Activated effector memory CD4-positive, alpha-beta T cell treated with Interleukin-2 at 50 U/mL for 16 hours (primary cell): ENCODE data around the gene DCDC1.

Experiments used
- DNase-seq: peaks from one replicate; pipeline ENCODE4 v3.0.0-alpha.2; 2020

Gene DCDC1

DNA sequence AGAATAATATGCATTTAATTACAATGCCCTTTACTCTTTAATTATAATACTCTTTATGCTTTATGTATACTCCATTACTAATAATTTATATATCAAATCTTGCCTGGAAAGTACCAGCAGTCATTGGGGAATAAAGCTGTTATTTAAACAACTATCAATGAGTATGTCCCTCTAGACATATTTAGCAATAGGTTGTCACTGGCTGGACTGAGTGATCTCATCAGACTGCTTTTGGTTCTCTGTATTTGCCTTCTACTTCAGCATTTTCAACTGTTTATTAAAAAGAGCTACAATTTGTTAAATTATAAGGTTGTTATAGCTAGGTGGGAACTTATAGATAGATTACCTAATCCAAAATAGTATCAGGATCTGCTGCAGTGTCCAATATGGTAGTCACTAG, 267.2 kb downstream of the DCDC1 start:
- DNase-seq, result no peak

DNA sequence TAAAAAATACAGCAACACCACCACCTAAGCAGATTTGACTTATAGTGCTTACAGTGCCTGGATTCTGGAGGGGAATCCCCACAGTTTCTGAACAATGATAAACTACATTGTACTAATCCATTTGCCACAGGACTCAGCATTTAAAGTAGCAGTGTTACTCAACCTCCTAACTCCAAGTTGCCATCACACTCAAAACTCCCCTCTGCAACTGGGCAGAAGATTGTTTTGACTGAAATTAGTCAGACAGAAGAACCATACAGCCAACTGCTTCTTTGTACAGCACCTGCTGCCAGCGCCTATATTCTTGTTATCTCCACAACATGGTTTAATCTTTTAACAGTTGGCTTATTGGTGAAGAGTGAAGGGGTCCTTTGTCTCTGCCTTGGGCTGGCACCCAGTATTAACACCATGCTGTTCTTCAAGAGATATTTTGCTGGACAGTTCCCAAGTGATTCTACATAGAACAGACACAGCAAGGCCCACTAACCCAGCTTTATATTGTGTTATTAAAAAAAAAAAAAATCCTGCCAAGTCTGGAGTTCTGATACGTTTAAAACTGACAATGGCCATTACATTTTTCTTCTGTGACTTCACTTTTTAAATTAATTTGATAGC, 273.2 kb downstream of the DCDC1 start:
- DNase-seq, result no peak

DNA sequence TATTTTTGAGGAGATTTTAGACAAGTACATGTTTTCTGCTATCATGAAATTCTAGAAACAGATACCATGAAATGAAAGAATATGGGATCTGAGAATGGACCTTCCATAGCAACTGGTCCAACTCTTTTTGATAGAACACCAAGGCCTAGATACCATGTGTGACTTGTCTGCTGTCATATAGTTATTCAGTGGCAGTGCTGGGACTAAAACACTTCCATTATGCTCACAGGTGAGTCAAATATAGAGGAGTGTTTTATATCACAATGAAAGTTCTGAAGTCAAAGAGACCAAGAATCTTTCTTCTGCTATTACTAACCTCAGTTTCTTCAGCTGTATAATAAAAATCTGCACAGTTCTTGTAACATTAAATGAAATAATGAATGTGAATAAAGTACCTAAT, 276.9 kb downstream of the DCDC1 start:
- DNase-seq, result no peak

DNA sequence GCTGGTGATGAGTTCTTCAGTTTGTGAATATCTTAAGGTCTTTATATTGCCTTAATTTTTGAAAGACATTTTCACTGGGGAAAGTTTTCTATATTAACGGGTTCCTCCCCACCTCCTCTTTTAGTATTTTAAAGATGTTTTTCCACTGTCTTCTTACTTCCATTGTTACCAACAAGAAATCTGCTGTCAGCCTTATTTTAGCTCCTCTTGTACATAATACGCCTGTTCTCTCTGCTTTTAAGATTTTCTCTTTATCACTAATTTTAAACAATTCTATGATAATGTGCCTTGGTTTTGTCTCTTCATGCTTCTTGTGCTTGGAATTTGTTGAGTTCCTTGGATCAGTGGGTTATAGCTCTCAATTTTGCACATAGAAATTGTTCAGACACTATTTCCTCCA, 280.4 kb downstream of the DCDC1 start:
- no peak for DNase-seq

DNA sequence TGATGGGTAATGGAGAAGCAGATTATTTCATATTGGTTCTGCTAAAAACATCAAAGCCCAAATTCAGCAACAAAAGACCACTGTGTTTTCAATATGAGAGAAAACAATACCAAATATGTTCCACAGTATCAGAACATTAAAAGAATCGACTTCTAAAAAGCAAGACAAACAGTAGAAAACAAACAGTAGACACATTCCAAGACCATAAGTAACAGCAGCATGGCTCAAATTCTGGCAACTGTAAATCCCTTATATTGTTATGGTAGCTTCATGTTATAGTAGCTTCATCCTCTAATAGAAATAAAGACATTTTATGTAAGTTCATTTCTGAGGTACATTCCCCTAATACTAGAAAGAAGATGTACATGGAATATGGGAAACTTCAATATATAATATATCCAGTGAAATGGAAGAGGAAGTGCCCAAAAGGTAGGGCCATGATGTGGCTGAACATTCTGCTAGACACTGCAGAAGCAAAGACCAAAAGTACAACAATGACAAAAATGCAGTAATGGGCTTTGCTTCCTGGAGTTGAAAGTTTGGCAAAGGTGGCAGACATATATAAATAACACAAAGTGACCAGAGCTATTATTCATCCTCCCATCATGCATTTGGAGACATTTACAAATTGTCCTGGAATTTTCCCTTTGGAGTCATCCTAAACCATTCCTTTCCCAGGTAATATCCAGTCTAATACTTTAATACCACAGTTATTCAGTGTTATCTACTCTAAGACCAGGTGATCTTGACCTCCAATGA, 299.9 kb downstream of the DCDC1 start:
- DNase-seq, result no peak

DNA sequence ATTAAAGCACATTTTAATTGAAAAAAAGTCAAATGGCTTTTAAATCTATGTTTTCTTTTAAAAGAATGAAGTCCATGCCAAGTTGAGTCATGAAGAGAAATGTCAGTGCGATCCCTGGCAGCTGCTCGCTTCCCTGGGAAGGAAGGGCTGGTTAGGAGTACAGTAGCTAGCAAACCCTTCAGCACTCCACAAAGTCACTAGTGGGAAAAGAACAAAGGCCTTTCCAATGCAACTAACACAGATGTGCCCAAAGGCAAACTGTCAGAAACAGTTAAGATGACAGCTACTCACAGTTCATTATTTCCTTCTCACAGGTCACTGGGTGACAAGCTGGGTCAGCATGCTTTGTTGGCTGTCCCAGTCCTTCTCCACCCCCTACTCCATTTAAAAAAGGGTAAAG, 308.7 kb downstream of the DCDC1 start:
- no peak for DNase-seq

DNA sequence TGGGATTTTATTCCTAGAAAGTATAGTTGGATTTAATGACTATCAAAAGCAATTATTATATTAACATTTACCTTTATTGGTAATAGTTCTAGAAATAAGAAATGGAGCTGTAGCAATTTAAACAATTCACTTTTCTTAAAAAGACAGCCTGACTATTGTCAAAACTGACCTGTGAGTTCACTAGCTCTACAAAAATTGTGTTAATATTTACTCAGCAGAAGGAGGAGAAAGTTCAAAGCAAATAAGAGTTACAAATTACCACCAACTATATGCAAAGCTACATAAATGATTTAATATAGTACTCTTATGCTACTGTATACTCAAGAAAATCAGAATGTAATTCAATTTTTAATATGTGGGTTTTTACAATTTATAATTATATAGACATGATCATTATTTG, 310.0 kb downstream of the DCDC1 start:
- no peak for DNase-seq

DNA sequence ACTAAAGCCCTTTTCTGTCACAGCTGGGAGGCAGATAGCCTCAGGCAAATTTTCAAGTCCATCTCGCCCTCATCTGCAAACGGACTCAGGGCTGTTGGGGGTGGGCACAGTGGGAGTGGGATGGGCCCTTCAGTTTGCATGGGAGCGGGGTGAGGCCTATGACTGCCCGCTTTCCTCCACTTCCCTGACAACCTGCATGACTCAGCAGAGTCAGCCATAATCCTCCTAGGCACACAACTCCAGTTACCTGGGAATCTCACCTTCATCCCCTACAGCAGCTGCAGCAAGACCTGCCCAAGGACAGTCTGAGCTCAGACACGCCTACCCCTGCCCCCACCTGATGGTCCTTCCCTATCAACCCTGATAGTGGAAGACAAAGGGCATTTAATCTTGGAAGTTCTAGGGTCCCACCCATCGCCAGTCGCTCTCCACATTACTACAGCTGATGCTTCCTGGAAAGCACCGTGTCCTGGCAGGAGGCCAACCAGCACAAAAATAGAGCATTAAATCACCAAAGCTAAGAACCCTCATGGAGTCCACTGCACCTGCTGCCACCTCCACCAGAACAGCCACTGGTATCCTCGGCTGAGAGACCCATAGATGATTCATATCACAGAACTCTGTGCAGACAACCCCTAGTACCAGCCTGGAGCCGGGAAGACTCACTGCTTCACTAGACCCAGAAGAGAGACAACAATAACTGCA, 319.3 kb downstream of the DCDC1 start:
- no peak for DNase-seq

DNA sequence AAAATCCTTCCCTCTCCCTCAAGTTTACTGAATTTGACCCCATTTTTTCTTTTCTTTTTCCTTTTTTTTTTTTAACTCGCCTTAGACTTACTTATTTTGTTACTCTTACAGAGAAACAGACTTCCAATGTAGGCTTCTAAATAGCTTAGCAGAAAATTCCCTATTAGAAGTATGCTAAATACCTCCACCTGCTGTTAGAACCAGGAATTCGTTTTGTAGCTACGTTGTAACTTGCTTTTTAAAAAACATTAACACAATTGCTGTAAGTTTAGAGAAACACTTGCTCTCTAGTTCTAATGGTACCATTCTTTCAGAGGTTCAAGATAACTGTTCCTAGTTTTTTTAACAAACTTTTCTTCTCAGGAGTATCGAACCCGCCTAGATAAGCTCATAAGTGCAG, 324.2 kb downstream of the DCDC1 start:
- DNase-seq, result no peak

DNA sequence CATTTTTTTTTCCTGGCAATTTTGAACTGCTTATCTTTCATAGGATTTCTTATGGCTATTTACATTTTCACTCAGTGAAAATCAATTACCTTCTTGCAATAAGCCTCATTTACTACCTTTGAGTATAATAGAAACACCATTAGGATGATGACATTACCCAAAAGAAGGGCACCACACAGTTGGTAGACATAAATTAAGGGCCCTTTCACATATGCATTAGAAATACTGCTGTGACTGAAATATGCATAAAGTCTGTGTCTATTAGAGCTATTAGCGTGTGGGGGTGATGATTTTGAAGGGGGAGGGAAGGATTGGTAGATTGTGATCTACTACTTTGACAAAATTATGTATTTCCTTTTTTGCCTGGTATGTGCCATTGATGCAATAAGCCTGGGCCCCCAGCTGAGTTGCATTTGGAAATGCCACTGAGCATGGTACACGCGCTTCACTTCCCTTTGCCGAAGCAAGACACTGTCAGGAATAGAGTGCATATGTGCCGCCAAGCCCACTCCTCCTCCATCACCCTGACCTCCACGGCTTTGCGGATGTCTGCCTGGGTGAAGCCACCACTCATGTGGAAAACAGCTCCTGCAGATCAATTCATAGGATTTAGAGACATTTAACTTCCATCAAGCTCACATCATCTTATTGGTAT, 339.3 kb downstream of the DCDC1 start:
- DNase-seq, result no peak

DNA sequence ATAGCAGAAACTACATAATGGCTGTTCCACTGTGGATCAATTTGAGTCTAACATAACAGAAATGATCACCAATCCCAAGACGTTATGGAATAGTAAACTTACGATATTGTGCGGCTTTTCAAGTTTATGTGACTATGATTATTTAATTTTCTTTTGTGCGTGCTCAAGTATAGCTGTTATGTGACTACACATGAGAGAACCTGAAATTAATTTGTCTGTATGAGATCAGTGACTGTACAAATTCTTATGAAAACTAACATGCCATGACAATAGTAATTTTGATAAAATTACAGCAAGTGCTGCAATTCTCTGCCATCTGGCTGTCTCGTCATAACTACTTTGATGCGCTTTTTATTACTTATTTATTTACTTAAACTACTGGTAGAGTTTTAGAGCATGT, 343.2 kb downstream of the DCDC1 start:
- no peak for DNase-seq

DNA sequence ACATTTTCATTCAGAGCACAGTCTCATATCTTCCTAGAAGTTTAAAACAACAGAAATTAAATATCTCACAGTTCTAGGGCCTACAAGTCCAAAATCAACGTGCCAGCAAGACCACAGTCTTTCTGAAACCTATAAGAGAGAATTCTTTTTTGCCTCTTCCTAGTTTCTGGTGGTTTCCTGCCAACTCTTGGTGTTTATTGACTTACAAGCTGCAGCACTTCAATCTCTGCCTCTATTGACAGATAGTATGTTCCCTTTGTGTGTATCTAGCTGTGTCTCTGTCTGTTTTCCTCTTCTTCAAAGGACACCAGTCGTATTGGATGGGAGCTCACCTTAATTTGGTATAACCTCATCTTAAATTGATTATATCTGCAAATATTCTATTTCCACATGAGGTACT, 347.5 kb downstream of the DCDC1 start:
- no peak for DNase-seq

DNA sequence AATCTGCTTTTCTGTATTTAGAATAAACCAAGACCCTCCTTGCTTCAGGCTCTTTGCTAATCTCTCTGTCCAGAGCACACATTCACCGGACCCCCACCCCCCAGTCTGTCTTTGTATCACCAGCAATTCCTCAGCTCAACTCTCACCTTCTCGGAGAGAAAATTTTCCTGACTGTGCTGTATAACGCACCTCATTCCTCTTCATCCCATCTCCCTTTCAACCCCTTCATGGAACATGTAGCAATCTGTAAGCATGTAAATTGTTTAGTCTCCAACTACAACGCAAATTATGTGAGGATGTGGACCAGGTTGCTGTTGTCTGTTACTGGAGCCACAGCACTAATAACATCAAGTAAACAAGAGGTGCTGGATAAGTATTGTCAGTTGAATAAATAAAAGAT, 349.8 kb downstream of the DCDC1 start:
- DNase-seq, result no peak

DNA sequence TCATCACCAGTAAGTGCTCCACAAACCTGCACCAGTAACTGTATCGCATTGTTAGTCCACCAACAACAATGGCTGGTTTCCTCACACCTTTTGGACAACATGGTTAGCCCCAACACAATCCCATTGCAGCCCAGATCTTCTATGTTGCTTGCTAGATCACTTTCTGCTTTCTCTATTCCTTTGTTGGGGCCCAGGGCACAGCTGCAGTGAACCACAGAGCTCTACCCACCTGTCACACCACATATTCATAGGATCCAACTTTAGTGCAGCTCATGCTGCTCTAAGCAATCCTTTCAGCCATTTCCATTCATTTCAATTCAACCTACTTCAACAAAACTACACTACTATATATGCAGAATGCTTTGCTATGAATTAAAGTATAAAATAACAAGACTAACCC, 364.3 kb downstream of the DCDC1 start:
- DNase-seq, result no peak

DNA sequence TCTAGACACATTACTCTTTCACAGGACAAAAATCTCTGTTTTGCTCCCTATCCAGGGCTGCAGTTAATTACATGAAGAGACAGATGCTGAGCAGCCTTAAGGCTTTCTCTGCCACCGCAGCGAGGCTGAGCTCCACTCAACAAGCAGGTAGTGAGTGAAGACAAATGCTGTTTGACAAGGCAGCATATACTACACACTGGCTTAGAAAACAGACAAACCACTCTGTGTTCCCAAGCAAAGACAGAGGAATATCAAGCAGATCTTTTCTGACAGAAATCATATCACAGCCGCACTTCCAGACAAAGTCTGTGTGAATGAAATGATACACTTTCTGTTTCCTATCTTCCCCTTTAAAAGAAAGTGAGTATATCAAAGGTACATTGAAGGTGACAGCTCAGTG, 368.1 kb downstream of the DCDC1 start:
- DNase-seq, result no peak

DNA sequence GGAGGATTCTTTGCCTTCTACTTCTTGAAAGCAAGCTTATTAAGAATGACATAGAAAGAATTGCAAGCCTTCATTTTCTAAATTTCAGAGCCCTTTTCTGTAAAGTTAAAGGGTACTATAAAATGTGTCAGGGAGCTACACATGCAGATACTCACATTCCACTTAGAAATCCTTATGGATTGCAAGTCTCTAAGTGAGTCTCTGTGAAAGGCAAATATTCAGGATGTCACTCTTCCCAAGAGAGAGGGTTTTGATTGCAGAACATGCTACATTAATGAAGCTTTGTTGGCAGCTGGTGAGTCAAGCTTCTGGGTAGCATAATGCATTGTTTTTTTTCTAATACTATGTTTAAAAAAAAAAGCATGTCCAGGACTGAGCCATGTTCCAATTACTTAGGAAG, 369.2 kb downstream of the DCDC1 start:
- DNase-seq, result no peak

DNA sequence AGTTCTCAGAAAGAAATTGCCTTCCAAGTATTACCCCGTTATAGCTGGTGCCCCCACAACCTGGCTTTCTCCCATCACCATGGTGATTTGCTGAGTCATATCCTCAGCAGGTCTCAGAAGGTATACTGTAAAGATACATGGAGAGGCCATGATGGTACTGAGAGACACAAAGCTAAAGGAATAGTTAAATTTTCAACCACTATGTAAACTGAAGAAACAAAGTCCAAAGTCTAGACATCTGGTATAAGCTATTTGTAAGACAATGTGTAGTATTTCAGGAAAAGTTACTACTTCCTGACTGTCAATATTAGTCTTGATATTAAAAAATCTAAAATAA, 377.1 kb downstream of the DCDC1 start:
- DNase-seq, result no peak

DNA sequence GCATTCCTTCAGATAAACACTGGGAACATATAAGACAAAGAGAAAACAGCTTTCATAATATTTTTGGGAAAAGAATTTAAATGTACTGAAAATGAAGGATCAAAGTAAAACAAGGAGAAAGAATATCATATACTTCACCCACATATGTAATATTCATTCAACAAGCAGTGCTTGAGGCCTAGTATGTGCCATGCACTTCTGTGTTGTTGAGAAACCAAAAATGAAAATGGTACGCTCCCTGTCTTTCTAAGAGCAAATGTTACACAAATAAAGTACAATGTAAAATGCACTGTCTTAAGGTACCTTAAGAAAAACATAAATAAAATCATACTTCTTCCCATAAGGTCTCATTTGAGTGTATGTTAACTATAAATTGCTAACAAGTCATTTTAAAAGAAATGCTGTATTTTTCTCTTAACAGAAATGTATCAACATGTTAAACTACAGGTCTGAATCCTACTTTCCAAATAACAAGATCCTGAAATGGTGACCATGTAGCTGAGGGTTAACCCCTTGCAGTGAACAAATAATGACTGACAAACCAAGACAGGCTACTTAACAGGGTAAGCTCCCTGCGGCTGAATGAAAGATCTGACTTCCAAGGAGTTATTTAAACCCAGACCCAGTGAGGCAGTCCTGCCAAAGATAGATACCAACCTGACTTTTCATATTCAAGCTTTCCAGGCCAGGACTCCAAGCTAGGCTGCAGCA, 377.6 kb downstream of the DCDC1 start:
- DNase-seq, result no peak

DNA sequence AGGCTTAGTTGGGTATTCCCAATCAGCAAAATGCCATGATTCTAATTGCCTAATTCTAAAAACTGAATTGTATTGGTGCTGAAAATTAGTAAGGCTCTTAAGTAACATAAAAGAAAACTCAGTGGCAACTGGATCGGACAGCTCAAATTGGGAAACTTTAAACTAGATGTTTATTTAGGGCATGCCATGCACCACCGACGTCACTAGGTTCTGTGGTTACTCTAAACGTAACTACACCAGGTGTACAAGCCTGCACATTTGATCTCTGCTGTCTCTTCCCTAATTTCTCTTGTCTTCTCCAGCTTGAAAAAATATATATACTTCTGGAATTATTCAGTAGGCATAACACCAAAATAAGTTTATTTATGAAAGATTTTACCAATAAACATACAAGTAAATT, 378.2 kb downstream of the DCDC1 start:
- no peak for DNase-seq

DNA sequence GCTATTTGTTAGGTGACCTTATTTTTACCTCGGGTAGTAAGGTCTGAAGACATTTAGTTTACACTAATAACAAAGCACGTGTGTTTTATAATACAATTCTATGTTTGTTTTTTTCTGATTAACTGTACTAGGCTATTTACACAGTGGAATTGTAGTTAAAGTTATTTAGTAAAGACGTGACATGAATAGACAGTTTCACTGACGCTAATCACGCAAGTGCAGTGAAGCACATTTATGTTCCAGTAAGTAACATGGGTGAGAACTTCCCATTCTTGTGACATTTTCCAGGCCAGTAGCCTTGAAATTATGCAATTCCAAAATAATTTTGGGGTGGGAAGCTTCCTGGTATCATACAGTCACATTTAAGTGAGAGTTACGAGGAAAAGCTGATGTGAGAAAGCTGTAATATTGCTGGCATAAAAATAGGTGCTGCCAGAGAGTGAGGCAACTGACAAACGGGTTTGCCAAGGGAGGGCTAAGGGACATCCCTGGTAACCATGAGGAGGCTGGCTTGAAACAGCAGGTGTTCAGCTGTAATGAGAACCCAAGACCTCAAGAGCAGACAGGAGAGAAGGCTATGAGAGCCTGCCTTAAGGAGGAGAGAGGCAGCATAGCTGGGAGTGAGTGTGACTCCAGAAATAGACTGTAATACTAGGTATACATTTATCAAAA, 378.8 kb downstream of the DCDC1 start:
- DNase-seq, result no peak

DNA sequence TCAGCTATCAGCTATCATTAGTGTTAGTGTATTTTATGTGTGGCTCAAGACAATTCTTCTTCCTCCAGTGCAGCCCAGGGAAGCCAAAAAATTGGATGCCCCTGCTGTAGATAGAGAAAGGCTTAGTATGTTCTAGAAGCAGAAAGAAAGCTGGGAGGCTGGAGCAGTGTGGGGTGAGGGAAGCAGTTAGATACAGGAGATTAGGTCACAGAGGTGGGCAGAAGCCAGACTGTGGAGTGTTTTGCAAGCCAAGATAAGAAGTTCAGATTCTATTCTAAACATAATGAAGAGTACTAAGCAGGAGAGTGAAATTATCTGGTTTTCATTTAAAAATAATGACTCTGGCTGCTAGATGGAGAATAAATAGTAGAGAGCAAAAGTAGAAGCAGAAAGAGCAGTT, 381.7 kb downstream of the DCDC1 start:
- no peak for DNase-seq

DNA sequence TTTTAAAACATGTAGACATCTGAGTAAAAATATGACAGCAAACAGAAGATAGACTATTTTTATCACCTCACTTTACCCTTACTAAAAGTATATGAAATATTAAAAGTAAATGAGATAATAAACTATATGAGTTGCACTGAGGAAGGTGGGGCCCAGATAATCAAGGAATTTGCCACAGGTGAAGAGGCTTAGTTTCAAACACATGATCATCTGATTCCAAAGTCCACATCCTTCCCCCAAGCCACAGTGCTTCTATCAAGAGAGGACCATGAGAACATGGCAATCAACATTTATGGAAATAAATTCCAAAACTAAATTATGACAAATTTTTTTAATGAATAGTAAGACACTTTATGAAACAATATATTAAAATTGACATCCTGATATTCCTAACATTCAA, 384.0 kb downstream of the DCDC1 start:
- no peak for DNase-seq

DNA sequence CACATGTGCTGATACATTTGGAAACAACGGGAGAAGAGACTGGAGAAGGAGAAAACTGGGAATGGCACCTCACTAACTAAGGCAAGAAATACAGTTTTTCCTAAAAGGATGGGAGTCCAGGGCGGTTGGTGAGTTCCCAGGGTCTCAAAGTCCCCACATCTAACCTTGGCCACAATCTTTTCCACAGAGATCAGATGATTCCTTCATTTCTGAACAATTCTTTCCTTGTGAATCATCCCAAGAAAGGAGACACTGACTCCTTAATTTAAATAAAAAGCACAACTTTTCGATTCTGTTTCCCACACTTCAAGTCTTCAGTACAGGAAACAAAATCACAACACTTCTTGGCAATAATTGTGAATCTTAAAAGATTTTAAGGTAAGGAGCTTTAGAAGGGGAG, 384.7 kb downstream of the DCDC1 start:
- no peak for DNase-seq
